Fibroblast of pulmonary artery (primary cell): Measurements from ENCODE around the gene OR2H1.

Experiments used
- DNase-seq: peaks from one replicate; pipeline ENCODE4 v3.0.0-alpha.2; 2010; ENCODE audit warnings: low read depth
- H3K4me3 ChIP-seq: replicated peaks from 2 replicates; pipeline ENCODE4 v1.5.1; 2011; ENCODE audit warnings: low read depth, mild to moderate bottlenecking, control low read depth, low read length, moderate library complexity
- CTCF ChIP-seq: IDR thresholded peaks from 2 replicates; pipeline ENCODE4 v1.5.1; 2011; ENCODE audit warnings: mild to moderate bottlenecking, control low read depth, low read length, inconsistent platforms; ENCODE audit errors: missing control alignments

The OR2H1 gene

GRCh38 chr6:29483186-29483585, 26.2 kb downstream of the OR2H1 start:
- H3K4me3 ChIP-seq: no peak overlapping the region
- TF ChIP-seq CTCF: no peak
- DNase-seq: no peak

- DNase-seq: no peak
- no peak for TF ChIP-seq CTCF
- no peak overlapping the region for H3K4me3 ChIP-seq
Observed at GRCh38 chr6:29483735-29484134, 26.8 kb downstream of the OR2H1 start.

- no peak for DNase-seq
- TF ChIP-seq CTCF: no peak
- no peak overlapping the region for H3K4me3 ChIP-seq
Observed at GRCh38 chr6:29486577-29486976, 29.6 kb downstream of the OR2H1 start.

- no peak for DNase-seq
- no peak overlapping the region for H3K4me3 ChIP-seq
- no peak for TF ChIP-seq CTCF
Observed at GRCh38 chr6:29487131-29487530, 30.2 kb downstream of the OR2H1 start.

- no peak within 1 kb of the TSS for H3K4me3 ChIP-seq
- TF ChIP-seq CTCF: no peak
Observed at GRCh38 chr6:29487660-29488059, 30.7 kb downstream of the OR2H1 start, which contains the start of gene MAS1L. Gene MAS1L, minus strand, starts transcription at chr6:29487956. Its CDS starts 54 bp downstream, at chr6:29487902.

GRCh38 chr6:29488874-29489273, 31.9 kb downstream of the OR2H1 start:
- no peak for TF ChIP-seq CTCF
- no peak overlapping the region for H3K4me3 ChIP-seq
- DNase-seq: no peak

More at GRCh38 chr6:29487660-29488059, 30.7 kb downstream of the OR2H1 start, which contains the start of gene MAS1L:
- no peak for DNase-seq

GRCh38 chr6:29489286-29489685, 32.3 kb downstream of the OR2H1 start:
- no peak for DNase-seq
- no peak overlapping the region for H3K4me3 ChIP-seq
- TF ChIP-seq CTCF: no peak
